Stimulated activated CD8-positive, alpha-beta memory T cell treated with anti-CD3 and anti-CD28 coated beads, Interleukin-15, amount 100 ng/mL, for 24 hours (primary cell): ENCODE data around the gene DTX1.
"Not testable (repeated sequence)": the region's sequence is repeated elsewhere in the genome, so short reads cannot be mapped to it uniquely, and the experiment has no call there.

Experiments
- DNase-seq: peaks from one replicate; pipeline ENCODE4 v3.0.0-alpha.2; 2020; ENCODE audit warnings: low read depth

Gene DTX1

DNA sequence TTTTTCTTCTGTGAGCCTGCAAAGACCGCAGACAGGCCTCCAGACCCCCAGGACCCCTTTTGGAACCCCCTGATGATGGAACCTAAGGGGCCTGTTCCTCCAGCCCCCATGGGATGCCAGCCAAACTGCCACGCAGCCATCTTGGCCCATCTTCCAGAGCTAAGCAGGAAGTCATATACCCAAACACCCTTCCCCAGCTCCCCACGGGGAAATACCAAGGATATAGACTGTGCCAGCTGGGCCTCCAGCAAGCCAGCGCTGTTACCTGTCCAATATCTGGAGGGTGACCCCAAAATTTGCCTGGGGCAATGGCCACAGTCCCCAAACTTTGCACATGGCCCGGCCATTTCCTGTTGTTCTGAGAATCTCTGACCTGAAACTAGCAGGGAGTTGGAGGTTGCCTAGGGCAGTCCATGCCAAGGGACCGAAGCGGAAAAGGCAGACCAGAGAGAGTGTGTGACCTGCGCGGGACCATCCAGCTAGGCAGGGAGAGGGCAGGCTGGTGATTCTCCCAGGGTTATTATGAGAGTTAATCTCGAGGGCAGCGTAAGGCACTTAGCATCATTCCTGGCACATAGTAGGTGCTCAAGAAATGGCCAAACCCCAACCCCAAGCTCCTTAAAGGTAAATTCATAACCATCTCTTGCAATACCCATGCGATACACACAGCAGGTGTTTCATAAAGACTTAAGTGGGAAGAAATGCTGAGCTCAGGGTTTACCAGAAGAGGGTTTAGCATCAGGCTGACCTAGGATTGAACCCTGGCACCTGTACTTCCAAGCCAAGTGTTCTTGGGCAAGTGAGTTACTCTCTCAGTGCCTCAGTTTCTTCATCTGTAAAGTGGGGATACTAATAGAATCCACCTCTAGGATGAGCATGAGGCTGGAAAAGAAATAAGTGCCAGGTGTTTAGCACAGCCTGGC lies 81.6 kb downstream of the DTX1 start:
- DNase-seq, result no peak

DNA sequence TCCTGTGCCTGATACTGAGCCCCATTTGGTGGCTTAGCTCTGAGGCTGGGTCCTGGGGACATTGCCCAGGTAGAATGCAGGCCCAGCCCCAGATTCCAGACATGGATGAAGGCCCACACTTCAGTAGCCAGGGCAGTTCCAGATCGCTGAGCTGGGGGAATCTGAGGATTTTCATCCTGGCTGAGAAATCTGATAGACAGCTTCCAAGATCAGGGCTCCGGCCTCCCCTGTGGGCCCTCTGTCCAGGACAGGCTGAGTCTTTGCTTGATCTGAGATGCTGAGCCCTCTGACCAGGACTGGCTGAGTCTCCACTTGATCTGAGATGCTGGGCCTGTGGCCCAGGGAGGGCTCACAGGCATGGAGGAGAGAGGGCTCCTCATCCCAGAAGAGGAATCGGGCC lies 82.3 kb downstream of the DTX1 start:
- DNase-seq, result no peak

DNA sequence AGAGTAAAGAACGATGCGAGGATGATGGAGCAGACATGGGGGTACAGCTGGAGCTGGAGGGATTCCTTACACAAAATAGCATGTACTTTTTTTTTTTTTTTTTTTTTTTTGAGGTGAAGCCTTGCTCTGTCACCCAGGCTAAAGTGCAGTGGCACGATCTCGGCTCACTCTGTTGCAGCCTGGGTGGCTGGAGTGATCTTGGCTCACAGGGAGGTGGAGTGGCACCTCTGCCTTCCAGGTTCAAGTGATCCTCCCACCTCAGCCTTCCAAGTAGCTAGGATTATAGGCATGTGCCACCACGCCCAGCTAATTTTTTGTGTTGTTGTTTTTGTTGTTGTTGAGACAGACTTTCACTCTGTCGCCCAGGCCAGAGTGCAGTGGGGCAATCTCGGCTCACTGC lies 84.2 kb downstream of the DTX1 start:
- DNase-seq, result no peak

DNA sequence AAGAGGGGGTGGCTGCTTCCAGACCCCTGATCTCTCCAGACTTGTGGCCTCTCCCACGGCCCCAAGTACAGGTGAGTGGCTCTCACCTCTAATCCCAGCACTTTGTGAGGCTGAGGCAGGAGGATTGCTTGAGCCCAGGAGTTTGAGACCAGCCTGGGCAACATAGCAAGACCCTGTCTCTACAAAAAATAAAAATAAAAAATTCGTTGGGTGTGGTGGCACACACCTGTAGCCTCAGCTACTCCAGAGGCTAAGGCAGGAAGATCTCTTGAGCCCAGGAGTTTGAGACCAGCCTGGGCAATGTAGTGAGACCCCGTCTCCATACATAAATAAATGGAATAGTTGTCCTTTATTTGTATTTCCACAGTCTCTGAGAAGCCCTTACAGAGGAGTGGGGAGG lies 85.2 kb downstream of the DTX1 start:
- not testable (repeated sequence) for DNase-seq

DNA sequence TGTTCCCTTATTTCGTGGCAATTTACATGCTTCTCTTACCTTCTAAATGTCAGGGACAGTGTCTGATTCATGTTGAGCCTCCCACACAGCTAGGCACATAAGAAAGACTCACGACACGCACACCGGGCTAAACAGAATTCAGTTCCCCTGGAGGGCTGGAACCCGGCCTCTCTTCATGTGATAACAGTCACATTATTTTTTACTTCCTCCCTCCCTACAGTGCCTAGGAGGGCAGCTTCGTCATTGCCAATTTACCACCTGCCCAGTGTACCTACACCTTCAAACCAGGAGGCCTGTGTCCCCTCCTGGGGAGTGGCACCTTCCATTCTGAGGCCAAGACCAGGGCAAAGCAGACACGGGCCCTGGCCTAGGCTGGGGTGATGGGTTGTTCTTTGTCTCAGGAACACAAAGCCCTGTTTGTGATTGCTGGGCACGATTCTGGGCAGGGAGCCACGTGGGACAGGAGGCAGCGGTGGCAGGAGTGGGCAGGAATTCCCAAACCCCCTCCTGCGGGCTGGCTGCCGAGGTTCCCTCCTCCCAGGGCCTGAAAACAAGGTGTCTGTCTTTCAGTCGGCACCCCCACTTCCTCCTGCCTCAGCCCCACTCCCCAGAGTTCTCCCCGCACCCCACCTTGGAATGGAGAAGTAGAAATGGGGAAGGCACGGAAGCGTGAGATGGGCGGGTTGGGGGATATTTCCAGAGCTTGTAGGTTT lies 85.8 kb downstream of the DTX1 start:
- no peak for DNase-seq

DNA sequence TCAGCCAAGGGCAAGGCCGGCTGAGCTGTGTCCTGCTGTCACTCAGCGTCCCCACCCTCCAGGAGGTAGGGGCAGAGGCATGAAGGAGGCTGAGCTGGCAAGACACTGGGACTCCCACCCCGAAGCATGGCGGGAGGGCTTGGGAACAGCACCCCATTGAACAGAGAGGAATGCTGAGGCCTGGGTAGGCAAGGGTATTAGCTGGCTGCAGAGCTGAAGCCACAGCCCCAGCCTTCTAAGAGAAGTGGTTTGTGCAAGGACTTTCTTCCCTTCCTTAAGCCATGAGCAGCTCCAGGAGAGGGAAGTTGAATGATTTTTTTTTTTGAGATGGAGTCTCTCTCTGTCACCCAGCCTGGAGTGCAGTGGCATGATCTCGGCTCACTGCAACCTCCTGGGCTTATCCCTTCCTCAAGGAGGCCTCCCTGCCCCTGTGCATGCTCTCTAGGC lies 86.4 kb downstream of the DTX1 start:
- DNase-seq, result no peak

DNA sequence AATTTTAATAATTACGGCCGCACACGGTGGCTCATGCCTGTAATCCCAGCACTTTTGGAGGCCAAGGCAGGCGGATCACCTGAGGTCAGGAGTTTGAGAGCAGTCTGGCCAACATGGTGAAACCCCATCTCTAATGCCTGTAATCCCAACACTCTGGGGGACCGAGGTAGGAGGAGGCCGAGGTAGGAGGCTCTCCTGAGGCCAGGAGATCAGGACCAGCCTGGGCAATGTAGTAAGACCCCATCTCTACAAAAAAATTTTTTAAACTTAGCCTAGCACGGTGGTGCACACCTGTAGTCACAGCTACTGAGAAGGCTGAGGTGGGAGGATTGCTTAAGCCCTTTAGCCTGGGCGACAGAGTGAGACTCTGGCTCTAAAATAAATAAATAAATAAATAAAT lies 87.4 kb downstream of the DTX1 start:
- DNase-seq, result no peak

DNA sequence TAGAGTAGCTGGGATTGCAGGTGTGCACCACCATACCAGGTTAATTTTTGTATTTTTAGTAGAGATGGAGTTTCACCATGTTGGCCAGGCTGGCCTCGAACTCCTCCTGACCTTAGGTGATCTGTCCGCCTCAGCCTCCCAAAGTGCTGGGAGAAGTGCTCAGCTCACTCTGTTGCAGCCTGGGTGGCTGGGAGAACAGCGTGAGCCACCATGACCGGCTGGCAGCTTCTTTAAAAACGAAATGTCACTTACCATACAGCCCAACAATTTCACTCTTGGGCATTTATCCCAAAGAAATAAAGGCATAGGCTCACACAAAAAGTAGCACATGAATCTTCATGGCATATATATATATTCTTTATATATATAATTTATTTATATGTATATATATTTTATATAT lies 88.3 kb downstream of the DTX1 start:
- DNase-seq, result no peak

DNA sequence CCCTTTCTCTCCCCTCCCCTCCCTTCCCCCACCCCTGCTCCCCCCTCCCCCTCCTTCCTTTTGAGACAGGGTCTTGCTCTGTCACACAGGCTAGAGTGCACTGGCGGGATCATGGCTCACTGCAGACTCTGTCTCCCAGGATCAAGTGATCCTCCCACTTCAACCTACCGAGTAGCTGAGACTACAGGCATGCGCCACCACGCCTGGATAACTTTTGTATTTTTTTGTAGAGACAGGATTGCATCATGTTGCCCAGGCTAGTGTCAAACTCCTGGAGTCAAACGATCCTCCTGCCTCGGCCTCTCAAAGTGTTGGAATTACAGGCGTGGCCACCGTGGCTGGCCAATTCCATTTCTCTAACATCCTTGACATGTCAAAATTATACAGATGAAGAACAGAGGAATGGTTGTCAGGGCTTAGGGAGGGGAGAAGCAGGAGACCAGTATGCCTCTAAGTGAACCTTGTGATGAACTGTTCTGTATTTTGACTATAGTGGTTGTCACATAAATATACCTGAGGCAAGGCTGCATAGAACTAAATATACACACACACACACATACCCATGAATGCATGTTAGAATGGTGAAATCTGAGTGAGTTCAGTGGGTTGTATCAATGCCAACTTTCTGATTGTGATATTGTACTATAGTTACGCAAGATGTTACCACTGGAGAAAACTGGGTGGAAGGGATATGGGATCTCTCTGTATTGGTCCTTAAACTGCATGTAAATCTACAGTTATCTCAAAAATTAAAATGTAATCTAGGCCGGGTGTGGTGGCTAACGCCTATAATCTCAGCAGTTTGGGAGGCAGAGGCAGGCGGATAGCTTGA lies 89.4 kb downstream of the DTX1 start:
- DNase-seq, result no peak

DNA sequence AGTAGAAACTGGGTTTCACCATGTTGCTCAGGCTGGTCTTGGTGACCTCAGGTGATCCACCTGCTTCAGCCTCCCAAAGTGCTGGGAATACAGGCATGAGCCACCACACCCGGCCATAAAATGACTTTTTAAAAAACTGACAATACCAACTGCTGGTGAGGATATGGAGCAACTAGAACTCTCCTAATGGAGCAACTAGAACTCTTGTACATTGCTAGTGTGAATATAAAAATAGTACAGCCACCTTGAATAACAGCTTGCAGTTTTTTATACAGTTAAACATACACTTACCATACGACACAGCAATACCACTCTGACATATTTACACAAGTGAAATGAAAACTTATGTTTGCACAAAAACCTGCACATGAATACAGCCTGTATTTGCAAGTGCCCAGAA lies 90.5 kb downstream of the DTX1 start:
- no peak for DNase-seq
